Middle frontal gyrus (tissue), 1 donor: Measurements from ENCODE around the gene RAB28.

Experiments
- DNase-seq: peaks from one replicate; pipeline ENCODE4 v3.0.0-alpha.2; 2015; ENCODE audit warnings: low spot score; ENCODE audit errors: extremely low spot score

RAB28 gene

DNA sequence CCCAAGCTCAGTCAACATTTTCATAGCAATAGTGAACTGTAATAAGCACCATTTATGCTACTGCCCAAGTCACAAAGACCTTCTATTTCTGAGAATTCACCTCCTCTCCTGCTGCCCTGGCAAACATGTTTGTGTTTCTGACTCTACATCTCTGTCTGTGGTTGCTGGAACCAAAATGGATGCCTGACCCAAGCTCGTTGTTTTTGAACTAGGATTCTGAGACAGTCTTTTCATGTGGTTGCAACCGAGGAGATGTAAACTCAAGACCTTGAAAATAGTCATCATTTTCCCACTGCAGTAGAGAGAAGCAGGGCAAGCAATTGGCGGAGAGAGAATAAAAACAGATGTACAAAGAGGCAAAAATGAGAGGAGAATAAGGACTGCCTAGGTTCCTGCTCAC, 160.2 kb downstream of the RAB28 start:
- no peak for DNase-seq

DNA sequence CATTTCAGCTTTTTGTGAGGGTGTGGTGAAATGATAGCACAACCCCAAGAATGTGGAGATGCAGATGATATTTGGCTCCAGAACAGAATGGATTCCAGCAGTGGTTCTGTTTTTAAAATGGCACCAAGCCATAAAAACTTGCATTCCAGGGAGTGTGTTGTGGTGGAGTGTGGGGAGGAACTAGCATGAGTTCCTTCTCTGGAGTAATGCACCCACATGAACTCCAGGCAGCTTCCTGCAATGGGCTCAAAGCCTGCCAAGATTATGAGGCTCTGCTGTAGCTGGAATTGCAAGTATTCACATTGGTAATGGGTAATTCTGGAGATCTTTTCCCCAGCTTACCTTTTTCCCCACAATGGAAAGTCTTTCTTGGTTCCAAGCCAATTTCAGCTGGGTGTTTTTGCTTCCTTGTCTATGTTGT, 161.4 kb downstream of the RAB28 start:
- no peak for DNase-seq
